ENCODE results near the gene PCNT.
"Not testable (repeated sequence)": the region's sequence is repeated elsewhere in the genome, so short reads cannot be mapped to it uniquely, and the experiment has no call there.

The PCNT gene

DNA sequence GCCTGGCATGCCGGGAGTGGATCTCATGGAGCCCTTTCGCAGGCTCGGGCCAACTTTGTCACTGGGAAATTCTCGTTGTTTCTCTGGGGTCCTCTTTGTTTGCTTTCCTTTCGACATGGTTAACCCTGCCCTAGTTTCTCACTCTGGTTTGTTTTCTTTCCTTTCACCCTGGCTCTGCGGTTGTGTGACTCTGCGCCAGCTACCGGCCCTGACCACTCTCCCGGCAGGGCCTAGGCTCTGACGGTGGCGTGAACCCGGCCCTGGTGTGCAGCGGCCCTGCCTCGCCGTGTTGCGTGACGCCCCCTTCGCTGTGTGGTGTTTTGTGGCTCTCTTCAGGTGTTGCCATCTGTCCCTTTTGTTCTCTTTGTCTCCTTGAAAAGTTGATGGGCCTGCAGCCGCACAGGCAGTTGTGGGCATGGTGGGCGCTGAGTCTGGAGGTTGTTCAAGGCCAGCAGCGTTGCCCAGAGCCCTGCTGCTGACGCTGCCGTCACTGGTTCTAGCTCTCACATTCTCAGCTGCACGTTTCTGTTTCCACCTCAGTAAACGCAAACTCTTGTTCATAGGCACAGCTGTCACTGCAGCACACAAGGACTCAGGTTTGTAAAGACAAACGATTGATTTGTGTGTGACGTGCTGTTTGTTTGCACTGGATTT is 70.1 kb downstream of the PCNT start:
- no peaks in the 10 kb centered on the region for H3K9me3 ChIP-seq (ENCODE audit: control insufficient read depth, insufficient read depth, low read length)
- H3K36me3 ChIP-seq (ENCODE audit: control insufficient read depth, insufficient read depth, low read length): peaks cover 23% of the 10 kb centered on the region
- no peak overlapping the region for H3K4me3 ChIP-seq (ENCODE audit: low read length)
- no peak overlapping the region for H3K27ac ChIP-seq (ENCODE audit: low read length)
- H3K4me1 ChIP-seq (ENCODE audit: control insufficient read depth, insufficient read depth, low read length): no peaks in the 10 kb centered on the region
- no peak for DNase-seq (ENCODE audit: low read depth, low spot score)
- H3K27me3 ChIP-seq (ENCODE audit: control insufficient read depth, insufficient read depth, low read length): no peaks in the 10 kb centered on the region
- no CpG with 5 or more reads among the region's 27 CpGs for WGBS (ENCODE audit: insufficient coverage, insufficient read length)

DNA sequence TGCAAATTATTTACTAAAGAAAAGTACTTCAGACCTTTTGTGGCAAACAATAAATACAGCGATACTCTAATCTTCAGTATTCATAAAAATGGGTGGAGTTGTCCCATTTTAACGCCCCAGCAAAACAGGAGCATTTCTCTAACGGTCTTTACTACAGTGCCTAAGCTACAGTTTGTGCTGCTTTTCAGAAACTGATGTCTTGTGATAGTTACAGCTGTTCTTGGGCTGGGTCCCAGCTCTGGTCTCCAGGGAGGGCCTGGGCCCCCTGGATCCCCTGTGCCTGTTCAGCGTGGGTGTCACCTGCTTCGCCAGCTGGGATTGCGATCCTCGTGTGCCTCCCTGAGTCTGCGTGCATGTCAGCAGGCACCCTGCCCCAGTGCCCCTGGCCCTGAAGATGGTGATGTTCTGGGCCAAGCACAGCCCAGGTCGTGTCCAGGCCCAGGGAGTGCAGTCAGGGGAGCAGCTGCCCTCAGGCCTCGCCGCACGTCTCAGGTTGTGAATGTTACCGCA is 70.7 kb downstream of the PCNT start:
- Histone ChIP-seq H3K27ac (ENCODE audit: low read length) (no peak overlapping the region), H3K4me3 (ENCODE audit: low read length) (no peak overlapping the region), H3K4me1 (ENCODE audit: control insufficient read depth, insufficient read depth, low read length) (no peaks in the 10 kb centered on the region), H3K9me3 (ENCODE audit: control insufficient read depth, insufficient read depth, low read length) (no peaks in the 10 kb centered on the region), H3K36me3 (ENCODE audit: control insufficient read depth, insufficient read depth, low read length) (peaks cover 23% of the 10 kb centered on the region), H3K27me3 (ENCODE audit: control insufficient read depth, insufficient read depth, low read length) (no peaks in the 10 kb centered on the region)
- no peak for DNase-seq (ENCODE audit: low read depth, low spot score)
- WGBS (ENCODE audit: insufficient coverage, insufficient read length): no CpG with 5 or more reads among the region's 13 CpGs

DNA sequence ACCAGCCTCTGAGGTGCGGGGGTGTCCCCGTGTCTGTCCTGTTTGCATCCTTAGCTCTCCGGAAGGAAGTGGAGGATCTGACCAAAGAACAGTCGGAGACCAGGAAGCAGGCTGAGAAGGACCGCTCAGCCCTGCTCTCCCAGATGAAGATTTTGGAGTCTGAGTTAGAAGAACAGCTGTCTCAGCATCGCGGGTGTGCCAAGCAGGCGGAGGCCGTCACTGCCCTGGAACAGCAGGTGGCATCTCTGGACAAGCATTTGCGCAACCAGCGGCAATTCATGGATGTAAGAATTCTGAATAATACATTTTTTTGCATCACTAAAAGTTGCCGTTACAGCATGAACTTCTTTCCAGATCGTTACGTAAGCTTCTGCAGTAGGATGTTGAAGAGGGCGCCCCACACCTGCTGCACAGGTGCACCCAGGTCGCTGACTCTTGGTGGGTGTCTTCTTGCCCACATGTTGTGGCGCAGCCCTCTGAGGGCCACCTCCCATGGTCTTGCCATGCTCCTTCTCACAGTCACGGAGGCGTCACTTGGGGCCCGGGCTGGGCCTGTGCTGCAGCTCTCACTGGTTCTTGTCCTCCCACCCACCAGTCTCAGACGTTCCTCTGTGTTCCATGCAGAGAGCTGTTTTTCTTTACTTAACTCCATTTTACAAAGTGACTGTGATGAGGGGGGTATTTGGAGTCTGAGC is 73.4 kb downstream of the PCNT start:
- H3K4me1 ChIP-seq (ENCODE audit: control insufficient read depth, insufficient read depth, low read length): no peaks in the 10 kb centered on the region
- DNase-seq (ENCODE audit: low read depth, low spot score): no peak
- no peak overlapping the region for H3K27ac ChIP-seq (ENCODE audit: low read length)
- no peaks in the 10 kb centered on the region for H3K9me3 ChIP-seq (ENCODE audit: control insufficient read depth, insufficient read depth, low read length)
- H3K27me3 ChIP-seq (ENCODE audit: control insufficient read depth, insufficient read depth, low read length): no peaks in the 10 kb centered on the region
- H3K36me3 ChIP-seq (ENCODE audit: control insufficient read depth, insufficient read depth, low read length): peaks cover 16% of the 10 kb centered on the region
- H3K4me3 ChIP-seq (ENCODE audit: low read length): no peak overlapping the region
- no CpG with 5 or more reads among the region's 21 CpGs for WGBS (ENCODE audit: insufficient coverage, insufficient read length)

DNA sequence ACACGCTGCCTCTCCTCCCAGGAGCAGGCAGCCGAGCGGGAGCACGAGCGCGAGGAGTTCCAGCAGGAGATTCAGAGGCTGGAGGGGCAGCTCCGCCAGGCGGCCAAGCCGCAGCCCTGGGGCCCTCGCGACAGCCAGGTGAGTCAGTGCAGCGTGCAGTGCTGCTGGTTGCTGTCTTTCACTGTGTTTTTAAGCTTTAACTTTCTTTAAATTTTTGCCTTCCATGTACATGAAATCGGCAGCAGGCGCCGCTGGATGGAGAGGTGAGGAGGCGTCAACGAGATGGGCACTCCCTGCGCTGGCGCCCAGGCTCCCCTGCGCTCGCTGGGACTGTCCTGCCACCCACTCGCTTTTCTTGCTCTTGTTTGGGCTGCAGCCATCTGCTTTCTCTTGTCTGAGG is 74.0 kb downstream of the PCNT start:
- H3K27me3 ChIP-seq (ENCODE audit: control insufficient read depth, insufficient read depth, low read length): no peaks in the 10 kb centered on the region
- H3K27ac ChIP-seq (ENCODE audit: low read length): no peak overlapping the region
- H3K4me3 ChIP-seq (ENCODE audit: low read length): no peak overlapping the region
- no peaks in the 10 kb centered on the region for H3K9me3 ChIP-seq (ENCODE audit: control insufficient read depth, insufficient read depth, low read length)
- no peak for DNase-seq (ENCODE audit: low read depth, low spot score)
- peaks cover 18% of the 10 kb centered on the region for H3K36me3 ChIP-seq (ENCODE audit: control insufficient read depth, insufficient read depth, low read length)
- no CpG with 5 or more reads among the region's 22 CpGs for WGBS (ENCODE audit: insufficient coverage, insufficient read length)
- no peaks in the 10 kb centered on the region for H3K4me1 ChIP-seq (ENCODE audit: control insufficient read depth, insufficient read depth, low read length)

DNA sequence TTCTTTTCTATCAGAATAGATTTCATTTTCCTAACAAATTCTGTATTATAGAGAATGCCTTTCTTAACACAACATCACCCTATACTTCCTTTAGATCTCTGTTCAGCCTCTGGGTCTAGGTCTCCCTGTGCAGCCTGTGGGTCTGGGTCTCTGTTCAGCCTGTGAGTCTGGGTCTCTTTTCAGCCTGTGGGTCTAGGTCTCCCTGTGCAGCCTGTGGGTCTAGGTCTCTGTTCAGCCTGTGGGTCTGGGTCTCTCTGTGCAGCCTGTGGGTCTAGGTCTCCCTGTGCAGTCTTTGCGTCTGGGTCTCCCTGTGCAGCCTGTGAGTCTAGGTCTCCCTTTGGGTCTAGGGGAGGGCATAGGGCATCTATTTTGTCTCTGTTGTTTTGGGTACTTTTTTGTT is 75.2 kb downstream of the PCNT start:
- no peak overlapping the region for H3K27ac ChIP-seq (ENCODE audit: low read length)
- H3K4me3 ChIP-seq (ENCODE audit: low read length): no peak overlapping the region
- no peaks in the 10 kb centered on the region for H3K27me3 ChIP-seq (ENCODE audit: control insufficient read depth, insufficient read depth, low read length)
- H3K36me3 ChIP-seq (ENCODE audit: control insufficient read depth, insufficient read depth, low read length): peaks cover 23% of the 10 kb centered on the region
- no CpG with 5 or more reads among the region's 1 CpG for WGBS (ENCODE audit: insufficient coverage, insufficient read length)
- H3K9me3 ChIP-seq (ENCODE audit: control insufficient read depth, insufficient read depth, low read length): no peaks in the 10 kb centered on the region
- H3K4me1 ChIP-seq (ENCODE audit: control insufficient read depth, insufficient read depth, low read length): no peaks in the 10 kb centered on the region
- no peak for DNase-seq (ENCODE audit: low read depth, low spot score)

DNA sequence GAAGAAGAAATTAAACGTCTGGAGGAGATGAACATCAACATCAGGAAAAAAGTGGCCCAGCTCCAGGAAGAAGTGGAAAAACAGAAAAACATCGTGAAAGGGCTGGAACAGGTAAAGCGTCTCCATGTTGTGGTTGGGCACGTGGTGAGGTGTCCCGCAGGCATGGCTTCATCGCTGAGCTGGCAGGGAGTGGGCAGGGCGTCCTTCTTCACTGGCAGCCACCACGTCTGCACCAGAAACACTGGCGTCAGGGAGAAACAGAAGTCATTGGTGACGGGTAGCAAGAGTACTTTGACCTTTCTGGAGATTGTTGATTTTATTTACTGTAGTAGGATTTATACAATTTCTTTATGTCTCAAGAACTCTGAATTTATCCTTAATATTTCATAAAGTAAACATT is 75.7 kb downstream of the PCNT start:
- Histone ChIP-seq H3K36me3 (ENCODE audit: control insufficient read depth, insufficient read depth, low read length) (peaks cover 23% of the 10 kb centered on the region), H3K27me3 (ENCODE audit: control insufficient read depth, insufficient read depth, low read length) (no peaks in the 10 kb centered on the region), H3K4me1 (ENCODE audit: control insufficient read depth, insufficient read depth, low read length) (no peaks in the 10 kb centered on the region), H3K4me3 (ENCODE audit: low read length) (no peak overlapping the region), H3K9me3 (ENCODE audit: control insufficient read depth, insufficient read depth, low read length) (no peaks in the 10 kb centered on the region), H3K27ac (ENCODE audit: low read length) (no peak overlapping the region)
- no CpG with 5 or more reads among the region's 10 CpGs for WGBS (ENCODE audit: insufficient coverage, insufficient read length)
- no peak for DNase-seq (ENCODE audit: low read depth, low spot score)

DNA sequence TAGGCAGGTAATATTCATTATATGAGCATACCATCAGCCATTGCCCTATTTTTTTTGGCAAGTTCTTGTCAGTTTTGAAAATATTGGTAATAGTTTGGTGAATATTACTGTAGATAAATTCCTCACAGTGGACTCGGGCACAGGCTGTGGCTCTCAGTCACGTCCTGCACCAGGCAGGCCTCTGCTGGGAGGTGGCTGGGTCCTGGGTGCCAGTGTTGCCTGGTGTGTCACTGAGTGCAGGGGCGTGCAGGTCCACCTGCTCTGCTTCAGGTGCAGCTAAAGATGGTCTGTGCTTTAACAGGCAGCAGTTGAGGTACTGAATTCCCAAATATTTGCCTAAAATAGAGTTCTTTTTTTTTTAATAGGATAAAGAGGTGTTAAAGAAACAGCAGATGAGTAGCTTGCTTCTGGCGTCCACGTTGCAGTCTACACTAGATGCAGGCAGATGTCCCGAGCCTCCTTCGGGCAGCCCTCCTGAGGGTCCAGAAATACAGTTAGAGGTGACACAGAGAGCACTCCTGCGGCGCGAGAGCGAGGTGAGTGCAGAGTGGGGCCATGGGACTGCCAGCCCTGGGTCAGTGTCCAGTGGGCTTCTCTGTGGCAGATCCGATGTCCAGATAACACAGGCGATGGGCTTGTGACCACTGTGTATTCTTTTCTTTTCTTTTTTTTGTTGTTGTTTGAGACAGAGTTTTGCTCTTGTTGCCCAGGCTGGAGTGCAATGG is 77.4 kb downstream of the PCNT start:
- peaks cover 23% of the 10 kb centered on the region for H3K36me3 ChIP-seq (ENCODE audit: control insufficient read depth, insufficient read depth, low read length)
- DNase-seq (ENCODE audit: low read depth, low spot score): no peak
- no peaks in the 10 kb centered on the region for H3K27me3 ChIP-seq (ENCODE audit: control insufficient read depth, insufficient read depth, low read length)
- H3K9me3 ChIP-seq (ENCODE audit: control insufficient read depth, insufficient read depth, low read length): no peaks in the 10 kb centered on the region
- H3K4me1 ChIP-seq (ENCODE audit: control insufficient read depth, insufficient read depth, low read length): no peaks in the 10 kb centered on the region
- no CpG with 5 or more reads among the region's 13 CpGs for WGBS (ENCODE audit: insufficient coverage, insufficient read length)
- H3K4me3 ChIP-seq (ENCODE audit: low read length): no peak overlapping the region
- H3K27ac ChIP-seq (ENCODE audit: low read length): no peak overlapping the region

DNA sequence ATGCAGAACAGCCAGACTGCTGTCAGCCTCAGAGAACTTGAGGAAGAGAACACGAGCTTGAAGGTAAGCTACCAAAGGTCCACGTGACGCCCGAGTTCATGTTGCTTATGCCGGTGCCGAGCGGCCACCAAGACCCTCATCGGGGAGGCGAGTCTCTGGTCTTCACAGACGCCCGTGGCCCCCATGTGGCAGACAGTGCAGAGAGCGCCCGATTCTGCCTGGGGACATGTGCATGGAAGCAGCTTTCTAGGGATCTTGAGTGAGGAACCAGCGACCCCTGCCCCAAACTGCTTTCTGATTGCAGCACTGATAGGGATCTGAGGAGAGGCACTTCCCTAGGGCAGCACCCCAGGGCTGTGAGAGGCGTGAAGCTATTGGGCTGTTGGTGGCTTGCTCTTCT is 78.5 kb downstream of the PCNT start:
- Histone ChIP-seq H3K9me3 (ENCODE audit: control insufficient read depth, insufficient read depth, low read length) (no peaks in the 10 kb centered on the region), H3K27ac (ENCODE audit: low read length) (no peak overlapping the region), H3K4me1 (ENCODE audit: control insufficient read depth, insufficient read depth, low read length) (no peaks in the 10 kb centered on the region), H3K4me3 (ENCODE audit: low read length) (no peak overlapping the region), H3K36me3 (ENCODE audit: control insufficient read depth, insufficient read depth, low read length) (peaks cover 20% of the 10 kb centered on the region), H3K27me3 (ENCODE audit: control insufficient read depth, insufficient read depth, low read length) (no peaks in the 10 kb centered on the region)
- no CpG with 5 or more reads among the region's 15 CpGs for WGBS (ENCODE audit: insufficient coverage, insufficient read length)
- DNase-seq (ENCODE audit: low read depth, low spot score): no peak

DNA sequence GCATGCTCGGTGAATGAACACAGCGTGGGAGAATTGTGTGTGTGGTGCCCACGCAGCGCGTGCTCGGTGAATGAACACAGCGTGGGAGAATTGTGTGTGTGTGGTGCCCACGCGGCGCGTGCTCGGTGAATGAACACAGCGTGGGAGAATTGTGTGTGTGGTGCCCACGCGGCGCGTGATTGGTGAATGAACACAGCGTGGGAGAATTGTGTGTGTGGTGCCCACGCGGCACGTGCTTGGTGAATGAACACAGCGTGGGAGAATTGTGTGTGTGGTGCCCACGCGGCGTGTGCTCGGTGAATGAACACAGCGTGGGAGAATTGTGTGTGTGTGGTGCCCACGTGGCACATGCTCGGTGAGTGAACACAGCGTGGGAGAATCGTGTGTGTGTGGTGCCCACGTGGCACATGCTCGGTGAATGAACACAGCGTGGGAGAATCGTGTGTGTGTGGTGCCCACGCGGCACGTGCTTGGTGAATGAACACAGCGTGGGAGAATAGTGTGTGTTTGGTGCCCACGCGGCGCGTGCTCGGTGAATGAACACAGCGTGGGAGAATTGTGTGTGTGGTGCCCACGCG is 79.4 kb downstream of the PCNT start:
- not testable (repeated sequence) for H3K27ac ChIP-seq (ENCODE audit: low read length); H3K4me1 ChIP-seq (ENCODE audit: control insufficient read depth, insufficient read depth, low read length); DNase-seq (ENCODE audit: low read depth, low spot score); H3K27me3 ChIP-seq (ENCODE audit: control insufficient read depth, insufficient read depth, low read length); H3K9me3 ChIP-seq (ENCODE audit: control insufficient read depth, insufficient read depth, low read length); H3K4me3 ChIP-seq (ENCODE audit: low read length)
- no CpG with 5 or more reads among the region's 47 CpGs for WGBS (ENCODE audit: insufficient coverage, insufficient read length)
- peaks cover 13% of the 10 kb centered on the region for H3K36me3 ChIP-seq (ENCODE audit: control insufficient read depth, insufficient read depth, low read length)

DNA sequence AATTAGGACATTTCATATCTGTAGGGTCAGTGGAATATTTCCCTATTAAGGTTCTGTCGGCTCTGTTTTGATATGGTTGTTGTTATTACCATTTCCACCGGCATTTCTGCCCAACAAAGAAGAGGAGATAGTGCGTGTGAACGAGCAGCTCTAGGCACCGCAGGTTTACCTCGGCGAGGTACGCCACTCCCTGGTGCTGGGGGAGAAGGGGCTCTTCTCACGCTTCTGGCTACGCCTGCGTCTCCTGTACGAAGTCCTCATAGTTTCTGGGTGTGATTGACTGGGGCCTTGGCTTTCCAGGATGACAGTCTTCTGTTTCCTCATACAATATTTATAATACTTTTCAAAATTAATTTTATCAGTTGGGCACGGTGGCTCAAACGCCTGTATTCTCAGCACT is 80.3 kb downstream of the PCNT start:
- no peak overlapping the region for H3K27ac ChIP-seq (ENCODE audit: low read length)

More for the DNA sequence above, 80.3 kb downstream of the PCNT start:
- WGBS (ENCODE audit: insufficient coverage, insufficient read length): no CpG with 5 or more reads among the region's 14 CpGs
- H3K27me3 ChIP-seq (ENCODE audit: control insufficient read depth, insufficient read depth, low read length): no peaks in the 10 kb centered on the region
- H3K9me3 ChIP-seq (ENCODE audit: control insufficient read depth, insufficient read depth, low read length): no peaks in the 10 kb centered on the region
- H3K4me1 ChIP-seq (ENCODE audit: control insufficient read depth, insufficient read depth, low read length): no peaks in the 10 kb centered on the region
- DNase-seq (ENCODE audit: low read depth, low spot score): no peak
- H3K36me3 ChIP-seq (ENCODE audit: control insufficient read depth, insufficient read depth, low read length): 0 out of 2 replicates have a peak, but pooled peaks cover 11% of the 10 kb centered on the region
- no peak overlapping the region for H3K4me3 ChIP-seq (ENCODE audit: low read length)

Data from iPS DF 6.9 (cell line).